ENCODE results near the gene CACNA1E. TPM values are rescaled to one million over a fixed set of nuclear protein-coding genes. Genes with fewer than 3 reads are reported as not detected.

CACNA1E gene
- total and polyA plus RNA-seq, 2 of the 13 experiments (the other 11 are each of a cell fraction or from before 2014, with no cell fraction given): not detected

- TF ChIP-seq GPBP1L1 (CRISPR knock-in tag; IDR thresholded peaks at IDR 0.05): no peak
- TF ChIP-seq ZSCAN5A (CRISPR knock-in tag; IDR thresholded peaks at IDR 0.05; ENCODE audit: borderline replicate concordance): no peak
- TF ChIP-seq THAP7 (CRISPR knock-in tag; IDR thresholded peaks at IDR 0.05): no peak
- TF ChIP-seq NFKBIZ (CRISPR knock-in tag; IDR thresholded peaks at IDR 0.05): no peak
- no peak for TF ChIP-seq MEF2D (CRISPR knock-in tag; IDR thresholded peaks at IDR 0.05)
- TF ChIP-seq CSRNP1 (CRISPR knock-in tag; IDR thresholded peaks at IDR 0.05): no peak
- no peak for TF ChIP-seq PATZ1 (CRISPR knock-in tag; IDR thresholded peaks at IDR 0.05)
- TF ChIP-seq GPN1 (CRISPR knock-in tag; IDR thresholded peaks at IDR 0.05; ENCODE audit: borderline replicate concordance): no peak
- no peak for TF ChIP-seq SNAI1 (CRISPR knock-in tag; IDR thresholded peaks at IDR 0.05; ENCODE audit: borderline replicate concordance)
- TF ChIP-seq FOSL2 (CRISPR knock-in tag; IDR thresholded peaks at IDR 0.05): no peak
Measured at GRCh38 chr1:181846001-181846645, 362.8 kb downstream of the CACNA1E start (continued).

Data from HepG2 (cell line).